Kidney tubule cell (primary cell): Measurements from ENCODE around the gene AKAP7.
A peak's percentile ranks its signal among the peaks of the same experiment; 100 is the strongest.

ENCODE experiments used
- DNase-seq: peaks from one replicate; pipeline ENCODE4 v3.0.0-alpha.2; 2018; ENCODE audit warnings: low spot score

The AKAP7 gene

GRCh38 chr6:131199568-131200272 lies 64.5 kb downstream of the AKAP7 start:
- DNase-seq: peak; percentile 73

- no peak for DNase-seq
Observed at GRCh38 chr6:131205481-131206244, 70.4 kb downstream of the AKAP7 start.

- no peak for DNase-seq
Observed at GRCh38 chr6:131206463-131207251, 71.4 kb downstream of the AKAP7 start.

- DNase-seq: no peak
Observed at GRCh38 chr6:131208787-131209186, 73.5 kb downstream of the AKAP7 start.

- no peak for DNase-seq
Observed at GRCh38 chr6:131210469-131210868, 75.2 kb downstream of the AKAP7 start.

- no peak for DNase-seq
Observed at GRCh38 chr6:131212024-131212423, 76.8 kb downstream of the AKAP7 start.

- DNase-seq: no peak
Observed at GRCh38 chr6:131212913-131213312, 77.6 kb downstream of the AKAP7 start.

- DNase-seq: no peak
Observed at GRCh38 chr6:131213501-131213990, 78.3 kb downstream of the AKAP7 start.

- DNase-seq: no peak
Observed at GRCh38 chr6:131215219-131215618, 80.0 kb downstream of the AKAP7 start.

- no peak for DNase-seq
Observed at GRCh38 chr6:131216246-131216645, 81.0 kb downstream of the AKAP7 start.

GRCh38 chr6:131222773-131223172 lies 87.5 kb downstream of the AKAP7 start:
- no peak for DNase-seq

GRCh38 chr6:131223416-131223815 lies 88.1 kb downstream of the AKAP7 start:
- DNase-seq: no peak

GRCh38 chr6:131225127-131225526 lies 89.9 kb downstream of the AKAP7 start:
- DNase-seq: no peak

- no peak for DNase-seq
Observed at GRCh38 chr6:131225959-131226358, 90.7 kb downstream of the AKAP7 start.

- DNase-seq: no peak
Observed at GRCh38 chr6:131226459-131227157, 91.3 kb downstream of the AKAP7 start.

- no peak for DNase-seq
Observed at GRCh38 chr6:131227158-131227543, 91.9 kb downstream of the AKAP7 start.

- no peak for DNase-seq
Observed at GRCh38 chr6:131231103-131231502, 95.8 kb downstream of the AKAP7 start.

- no peak for DNase-seq
Observed at GRCh38 chr6:131231891-131232290, 96.6 kb downstream of the AKAP7 start.

- no peak for DNase-seq
Observed at GRCh38 chr6:131244942-131245341, 109.7 kb downstream of the AKAP7 start.

- peak; percentile 72 for DNase-seq
Observed at GRCh38 chr6:131250122-131250521, 114.9 kb downstream of the AKAP7 start.

- DNase-seq: no peak
Observed at GRCh38 chr6:131250936-131251335, 115.7 kb downstream of the AKAP7 start.

GRCh38 chr6:131251590-131252199 lies 116.4 kb downstream of the AKAP7 start:
- no peak for DNase-seq
